Type B pancreatic cell (in vitro differentiated cells): Measurements from ENCODE around the gene GRAMD1B. TPM values are rescaled to one million over a fixed set of nuclear protein-coding genes. Genes with fewer than 3 reads are reported as not detected.
A peak's percentile ranks its signal among the peaks of the same experiment; 100 is the strongest.

Experiments
- DNase-seq: peaks from one replicate; pipeline ENCODE4 v3.0.0; 2021; ENCODE audit warnings: mixed read lengths; ENCODE audit not compliant: unreplicated experiment; ENCODE audit errors: extremely low spot score
- H3K27ac Mint-ChIP-seq: 2 replicates; pipeline ENCODE4 v1.8.0; 2021; ENCODE audit warnings: mild to moderate bottlenecking, mixed read lengths
- H3K27me3 Mint-ChIP-seq: 2 replicates; pipeline ENCODE4 v1.8.0; 2021; ENCODE audit warnings: mixed read lengths
- H3K36me3 Mint-ChIP-seq: 2 replicates; pipeline ENCODE4 v1.8.0; 2021; ENCODE audit warnings: mixed read lengths
- H3K4me1 Mint-ChIP-seq: one replicate; pipeline ENCODE4 v1.8.0; 2021; ENCODE audit warnings: mixed read lengths; ENCODE audit not compliant: unreplicated experiment
- H3K4me3 Mint-ChIP-seq: 2 replicates; pipeline ENCODE4 v1.8.0; 2021; ENCODE audit warnings: mild to moderate bottlenecking, mixed read lengths
- H3K9me3 Mint-ChIP-seq: 2 replicates; pipeline ENCODE4 v1.8.0; 2021; ENCODE audit warnings: mixed read lengths
- long read RNA-seq: library from polyadenylated mRNA; unstranded; transcript quantifications from one replicate; pipeline ENCODE4 v2.0.0, GENCODE V29; 2020
- total RNA-seq: library from RNA; stranded (reverse); gene quantifications from 2 replicates; pipeline ENCODE4 v1.2.1, GENCODE V29; 2021; ENCODE audit warnings: low replicate concordance
- TF ChIP-seq, protein P1 (sequence below): fragments of 200-600 bp; sonication (generic); conservative IDR thresholded peaks from 2 replicates; pipeline ENCODE4 v1.5.0; 2021; ENCODE audit warnings: antibody characterized with exemption, mild to moderate bottlenecking

GRAMD1B gene
- total RNA-seq = 2.6 and 15.2 TPM in 2 replicates
- long read RNA-seq, partial matches to known transcripts = 0 of 2 reads
- long read RNA-seq, other reads (novel, unspliced or antisense) = 2 of 2 reads

DNA sequence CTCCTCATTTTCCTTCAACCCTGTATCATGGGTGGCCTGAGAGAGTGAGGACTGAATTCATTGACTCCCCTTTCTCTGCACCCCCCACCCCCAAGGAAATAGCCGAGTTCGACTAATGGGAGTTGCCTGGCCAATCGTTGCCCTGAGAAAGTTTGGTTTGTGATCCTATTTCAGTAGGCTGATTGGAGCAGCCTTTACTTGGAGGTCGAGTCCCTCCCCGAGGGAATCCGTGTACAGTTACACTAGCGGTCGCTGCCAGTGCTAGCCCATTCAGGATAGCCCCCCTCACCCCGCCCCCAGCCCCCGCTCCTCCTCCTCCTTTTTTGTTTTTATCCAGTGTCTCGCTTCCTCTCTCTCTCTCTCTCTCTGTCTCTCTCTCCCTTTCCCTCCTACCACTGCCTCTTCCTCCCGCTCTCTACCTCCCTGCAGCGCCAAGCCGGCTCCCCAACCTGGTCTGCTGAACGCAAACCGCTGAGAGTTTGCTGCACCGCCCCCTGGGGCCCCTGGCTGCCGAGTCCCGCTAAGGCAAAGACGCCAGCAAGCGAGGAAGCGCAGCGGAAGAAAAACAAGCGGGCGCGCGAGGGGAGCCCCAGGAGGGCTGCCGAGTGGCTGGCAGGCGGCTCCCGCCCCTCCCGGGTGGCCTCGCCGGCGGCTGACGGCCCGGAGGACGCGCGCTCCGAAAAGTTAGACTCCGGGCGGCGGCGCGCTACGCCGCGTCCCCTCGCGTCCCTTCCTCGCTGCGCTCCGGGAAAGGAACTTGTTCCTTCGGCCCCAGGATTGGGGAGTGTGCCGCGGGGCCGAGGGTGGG is at the start of gene GRAMD1B:
GRAMD1B (plus strand) TSS at position 357 of the 808 bp plus-strand sequence. CDS start 524 bp downstream, outside the sequence.
- TF ChIP-seq, protein P1, sequence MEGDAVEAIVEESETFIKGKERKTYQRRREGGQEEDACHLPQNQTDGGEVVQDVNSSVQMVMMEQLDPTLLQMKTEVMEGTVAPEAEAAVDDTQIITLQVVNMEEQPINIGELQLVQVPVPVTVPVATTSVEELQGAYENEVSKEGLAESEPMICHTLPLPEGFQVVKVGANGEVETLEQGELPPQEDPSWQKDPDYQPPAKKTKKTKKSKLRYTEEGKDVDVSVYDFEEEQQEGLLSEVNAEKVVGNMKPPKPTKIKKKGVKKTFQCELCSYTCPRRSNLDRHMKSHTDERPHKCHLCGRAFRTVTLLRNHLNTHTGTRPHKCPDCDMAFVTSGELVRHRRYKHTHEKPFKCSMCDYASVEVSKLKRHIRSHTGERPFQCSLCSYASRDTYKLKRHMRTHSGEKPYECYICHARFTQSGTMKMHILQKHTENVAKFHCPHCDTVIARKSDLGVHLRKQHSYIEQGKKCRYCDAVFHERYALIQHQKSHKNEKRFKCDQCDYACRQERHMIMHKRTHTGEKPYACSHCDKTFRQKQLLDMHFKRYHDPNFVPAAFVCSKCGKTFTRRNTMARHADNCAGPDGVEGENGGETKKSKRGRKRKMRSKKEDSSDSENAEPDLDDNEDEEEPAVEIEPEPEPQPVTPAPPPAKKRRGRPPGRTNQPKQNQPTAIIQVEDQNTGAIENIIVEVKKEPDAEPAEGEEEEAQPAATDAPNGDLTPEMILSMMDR = peak; percentile 27
- H3K9me3 Mint-ChIP-seq = no peaks in the 10 kb centered on the region
- DNase-seq = peak; percentile 79
- no peaks in the 10 kb centered on the region for H3K36me3 Mint-ChIP-seq
- peak within 1 kb of the TSS; percentile 91 for H3K4me3 Mint-ChIP-seq
- peak within 1 kb of the TSS; percentile 57 for H3K27ac Mint-ChIP-seq
- peaks cover 56% of the 10 kb centered on the region for H3K27me3 Mint-ChIP-seq
- peaks cover 34% of the 10 kb centered on the region for H3K4me1 Mint-ChIP-seq

DNA sequence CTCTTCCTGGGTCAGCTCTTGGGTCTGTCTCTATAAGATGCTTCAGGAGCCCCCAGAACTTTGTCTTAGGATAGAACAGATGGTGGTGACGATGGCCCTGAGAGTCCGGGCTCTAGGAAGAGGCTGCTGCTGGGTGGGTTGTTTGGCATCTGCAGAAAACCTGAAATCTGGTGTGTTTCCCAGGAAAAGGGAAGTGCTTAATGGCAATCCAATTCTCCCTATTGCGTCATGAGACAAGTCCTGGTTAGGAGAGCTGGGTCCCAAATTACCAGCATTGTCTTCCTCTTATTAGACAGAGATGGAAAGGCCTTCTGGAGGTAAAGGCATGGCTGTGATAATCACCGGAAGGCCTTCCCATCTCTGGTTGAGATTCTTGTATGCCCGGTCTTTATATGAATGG is 48.9 kb upstream of the GRAMD1B start:
- Mint-ChIP-seq H3K4me3 (no peak overlapping the region), H3K27ac (peak overlapping the region; percentile 12), H3K9me3 (no peaks in the 10 kb centered on the region), H3K4me1 (peaks cover 7% of the 10 kb centered on the region), H3K27me3 (peaks cover 4% of the 10 kb centered on the region), H3K36me3 (no peaks in the 10 kb centered on the region)
- TF ChIP-seq, protein P1 = no peak
- DNase-seq = no peak

DNA sequence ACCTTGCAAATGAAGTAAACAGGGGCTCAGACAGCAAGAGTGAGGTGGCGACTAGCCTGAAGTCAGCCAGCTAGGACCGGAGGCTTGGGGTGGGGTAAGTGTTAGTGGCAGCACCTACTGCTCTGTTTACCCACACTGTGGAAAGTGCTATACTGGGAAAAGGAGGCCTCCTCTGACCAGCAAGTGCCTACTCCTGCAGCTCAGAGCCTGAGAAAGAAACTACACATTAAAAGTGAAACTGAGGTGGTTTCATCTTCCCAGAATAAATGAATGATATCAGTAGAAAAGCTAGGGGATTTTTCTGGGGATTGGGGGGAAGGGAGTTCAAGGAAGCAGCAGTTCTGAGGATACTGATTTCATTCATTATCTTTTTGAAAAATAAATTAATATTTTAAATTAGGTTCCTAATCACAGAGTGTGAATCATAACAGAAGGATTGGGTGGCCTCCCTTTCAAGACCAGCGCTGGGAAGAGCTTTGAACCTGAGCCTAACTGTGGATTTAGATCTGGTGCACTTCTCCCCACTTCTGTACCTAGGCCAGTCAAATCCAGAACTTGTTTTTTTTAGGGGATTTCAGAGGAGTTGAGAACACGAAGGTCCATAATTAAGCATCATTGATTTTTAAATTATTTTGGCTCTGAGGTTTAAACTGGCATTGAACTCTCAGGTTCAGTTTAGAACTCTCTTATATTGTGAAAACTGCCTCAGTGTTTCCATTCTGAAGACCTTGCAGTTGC is 48.1 kb upstream of the GRAMD1B start:
- Mint-ChIP-seq H3K27me3 (peaks cover 4% of the 10 kb centered on the region), H3K9me3 (no peaks in the 10 kb centered on the region), H3K4me1 (peaks cover 4% of the 10 kb centered on the region), H3K36me3 (no peaks in the 10 kb centered on the region), H3K4me3 (no peak overlapping the region), H3K27ac (no peak overlapping the region)
- TF ChIP-seq, protein P1 = no peak
- no peak for DNase-seq

DNA sequence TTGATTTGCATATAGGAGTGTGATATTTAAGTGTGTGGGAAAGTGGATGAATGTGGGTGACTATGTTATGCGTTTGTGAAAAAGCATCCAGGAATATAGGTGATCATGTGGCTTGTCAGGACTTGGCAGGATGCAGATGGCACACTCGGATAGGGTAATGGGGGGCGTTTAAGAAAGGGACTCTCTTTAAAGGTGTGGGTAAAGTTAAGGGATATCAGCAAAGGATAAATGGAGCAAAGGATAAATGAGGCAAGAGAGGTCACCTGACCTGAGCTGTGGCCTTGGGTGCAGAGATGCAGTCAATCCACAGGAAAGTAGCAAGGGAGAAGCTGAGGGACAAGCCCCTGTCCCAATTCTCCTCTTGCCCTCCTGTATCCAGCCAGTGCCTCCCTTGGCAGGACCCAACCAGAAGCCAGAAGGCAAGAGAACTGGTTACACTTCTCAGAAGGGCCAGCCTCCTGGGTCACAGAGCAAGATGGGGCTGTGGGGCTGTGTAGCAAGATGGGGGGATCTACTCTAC is 47.5 kb upstream of the GRAMD1B start:
- H3K36me3 Mint-ChIP-seq = no peaks in the 10 kb centered on the region
- TF ChIP-seq, protein P1 = no peak
- H3K4me3 Mint-ChIP-seq = no peak overlapping the region
- H3K27ac Mint-ChIP-seq = no peak overlapping the region
- no peaks in the 10 kb centered on the region for H3K4me1 Mint-ChIP-seq
- no peaks in the 10 kb centered on the region for H3K9me3 Mint-ChIP-seq
- no peak for DNase-seq
- no peaks in the 10 kb centered on the region for H3K27me3 Mint-ChIP-seq

DNA sequence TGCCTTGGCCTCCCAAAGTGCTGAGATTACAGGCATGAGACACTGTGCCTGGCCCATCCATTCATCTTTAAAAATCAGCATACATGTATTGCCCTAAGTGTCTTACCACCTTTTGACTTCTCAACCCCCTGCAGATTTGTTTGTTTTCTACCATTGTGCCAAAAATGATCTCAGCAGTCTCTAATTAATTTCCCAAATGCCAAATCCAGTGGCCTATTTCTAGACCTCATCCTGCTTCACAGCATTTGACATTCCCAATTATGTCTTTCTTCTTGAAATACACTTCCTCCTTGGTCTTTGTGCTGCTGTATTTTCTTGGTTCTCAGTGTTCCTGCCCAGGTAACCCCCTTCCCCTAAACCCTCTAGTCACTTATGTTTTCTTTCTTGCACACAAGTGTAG is 46.0 kb upstream of the GRAMD1B start:
- Mint-ChIP-seq H3K4me3 (no peak overlapping the region), H3K27ac (no peak overlapping the region), H3K4me1 (no peaks in the 10 kb centered on the region), H3K9me3 (no peaks in the 10 kb centered on the region), H3K36me3 (no peaks in the 10 kb centered on the region), H3K27me3 (no peaks in the 10 kb centered on the region)
- TF ChIP-seq, protein P1 = no peak
- DNase-seq = no peak
